ENCODE results near the gene ADIPOR2.

DNA sequence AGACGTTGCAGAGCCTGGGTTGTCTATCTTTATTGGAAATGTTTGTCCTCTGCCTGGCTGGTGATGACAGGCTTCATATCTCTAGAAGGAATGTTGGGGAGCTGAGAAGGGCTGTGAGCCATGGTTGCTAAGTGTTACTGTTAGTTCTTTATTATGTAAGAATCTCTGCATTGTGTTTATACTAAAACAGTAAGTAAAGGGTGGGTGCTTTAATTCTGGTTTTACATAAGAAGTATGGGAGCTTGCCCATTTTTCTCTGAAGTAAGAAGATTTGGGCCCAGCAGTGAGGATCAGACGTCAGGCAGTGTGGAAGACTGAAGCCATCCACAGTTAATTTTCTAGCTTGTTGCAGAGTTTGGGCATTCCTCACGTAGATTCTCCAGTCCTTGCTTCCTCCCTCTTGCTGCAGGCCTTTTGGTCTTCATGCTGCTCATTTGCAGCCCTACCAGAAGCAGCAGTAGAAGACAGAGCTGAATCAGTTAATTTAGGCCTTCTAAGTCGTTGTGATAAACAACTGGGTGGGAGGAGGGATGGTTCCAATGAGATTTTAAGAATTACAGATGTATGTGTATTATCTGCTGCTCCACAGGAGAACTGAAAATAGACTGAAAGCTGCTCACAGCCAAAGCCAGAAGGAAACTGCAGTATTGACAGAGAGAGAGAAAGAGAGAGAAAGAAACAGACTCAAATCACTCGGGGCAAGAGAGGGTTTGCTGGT is 40.5 kb upstream of the ADIPOR2 start:
- TF ChIP-seq CTCF (conservative IDR thresholded peaks at IDR 0.05 in 1 of 2, IDR thresholded peaks at IDR 0.05 in 1 of 2; ENCODE audit: low read depth in 1 of 2, low read length in 2 of 2) (no peak), EZH2 (IDR thresholded peaks at IDR 0.05; ENCODE audit: low read length, missing control alignments) (no peak)

All from fibroblast of lung (primary cell).